ENCODE results near the gene PARD3B.

DNA sequence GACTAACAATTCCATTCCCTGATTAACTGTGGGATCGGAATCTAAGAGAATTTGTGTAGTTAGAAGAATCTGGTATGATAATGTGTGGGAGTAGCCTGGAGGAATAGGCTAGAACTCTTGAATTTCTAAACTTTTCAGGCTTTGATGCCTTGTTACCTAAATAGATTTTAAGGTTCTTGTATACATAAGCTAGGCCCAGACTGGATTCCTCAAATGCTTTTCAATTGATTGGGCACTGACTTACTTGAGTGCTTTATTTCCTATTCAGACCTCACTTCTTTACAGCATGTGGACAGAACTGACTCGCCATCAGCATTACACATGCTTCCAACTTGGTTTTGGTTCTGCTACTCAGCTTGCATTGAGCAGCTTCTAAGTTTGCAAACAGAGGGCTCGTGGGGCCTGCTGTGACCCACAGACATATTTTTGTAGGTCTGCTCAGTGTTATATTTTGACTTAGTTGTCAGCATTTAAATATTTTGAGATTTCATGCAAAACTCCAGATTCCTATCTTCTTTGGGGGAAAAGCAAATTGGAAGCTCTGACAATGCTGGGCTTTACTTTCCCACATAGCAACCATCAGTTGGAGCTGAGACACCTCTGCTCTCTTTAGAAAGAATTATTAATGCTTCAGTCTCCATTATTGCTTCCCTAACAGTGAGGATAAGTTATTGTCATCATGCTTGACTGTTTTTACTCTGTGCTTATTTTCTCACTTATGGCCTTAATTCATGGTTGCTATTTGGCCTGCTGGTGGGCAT is 5.7 kb downstream of the PARD3B start:
- TF ChIP-seq, protein P1, sequence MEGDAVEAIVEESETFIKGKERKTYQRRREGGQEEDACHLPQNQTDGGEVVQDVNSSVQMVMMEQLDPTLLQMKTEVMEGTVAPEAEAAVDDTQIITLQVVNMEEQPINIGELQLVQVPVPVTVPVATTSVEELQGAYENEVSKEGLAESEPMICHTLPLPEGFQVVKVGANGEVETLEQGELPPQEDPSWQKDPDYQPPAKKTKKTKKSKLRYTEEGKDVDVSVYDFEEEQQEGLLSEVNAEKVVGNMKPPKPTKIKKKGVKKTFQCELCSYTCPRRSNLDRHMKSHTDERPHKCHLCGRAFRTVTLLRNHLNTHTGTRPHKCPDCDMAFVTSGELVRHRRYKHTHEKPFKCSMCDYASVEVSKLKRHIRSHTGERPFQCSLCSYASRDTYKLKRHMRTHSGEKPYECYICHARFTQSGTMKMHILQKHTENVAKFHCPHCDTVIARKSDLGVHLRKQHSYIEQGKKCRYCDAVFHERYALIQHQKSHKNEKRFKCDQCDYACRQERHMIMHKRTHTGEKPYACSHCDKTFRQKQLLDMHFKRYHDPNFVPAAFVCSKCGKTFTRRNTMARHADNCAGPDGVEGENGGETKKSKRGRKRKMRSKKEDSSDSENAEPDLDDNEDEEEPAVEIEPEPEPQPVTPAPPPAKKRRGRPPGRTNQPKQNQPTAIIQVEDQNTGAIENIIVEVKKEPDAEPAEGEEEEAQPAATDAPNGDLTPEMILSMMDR (IDR thresholded peaks at IDR 0.05 in 2 of 3, conservative IDR thresholded peaks at IDR 0.05 in 1 of 3; ENCODE audit: borderline replicate concordance in 1 of 3, insufficient read depth in 1 of 3, low read depth in 2 of 3, low read length in 2 of 3), result no peak
- TF ChIP-seq EGR1 (IDR thresholded peaks at IDR 0.05; ENCODE audit: low read depth), result no peak
- TF ChIP-seq POLR2A (IDR thresholded peaks at IDR 0.05; ENCODE audit: borderline replicate concordance, extremely low read depth, insufficient read depth, insufficient read length), result no peak
- no peak for TF ChIP-seq POLR2AphosphoS5 (IDR thresholded peaks at IDR 0.05; ENCODE audit: low read depth, low read length)
- no peak for TF ChIP-seq JUND (IDR thresholded peaks at IDR 0.05)
